Measurements from ENCODE around the gene NOBOX. TPM values are rescaled to one million over a fixed set of nuclear protein-coding genes. Genes with fewer than 3 reads are reported as not detected.

Gene NOBOX
- total and polyA plus RNA-seq, 4 donors, result not detected

DNA sequence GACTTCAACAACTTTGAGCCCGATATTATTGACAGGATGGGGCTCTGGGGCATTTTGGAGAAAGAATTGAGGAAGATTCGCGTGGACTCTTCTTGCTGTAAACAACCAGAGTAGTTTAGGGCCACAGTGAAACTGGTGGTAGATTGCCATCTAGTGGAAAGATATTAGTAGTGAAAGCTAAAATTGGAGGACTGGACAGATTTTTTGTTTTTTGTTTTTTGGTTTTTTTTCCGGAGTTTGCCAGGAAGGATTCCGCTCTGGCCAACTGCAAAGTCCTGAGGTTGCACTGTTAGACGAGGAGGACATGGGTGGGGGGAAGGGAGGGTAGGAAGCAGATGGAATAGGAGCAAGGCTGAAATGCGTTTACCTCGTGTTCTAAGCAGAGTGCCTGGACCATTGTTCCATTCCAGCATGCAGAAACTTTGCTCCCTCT lies 11.7 kb downstream of the NOBOX start:
- Histone ChIP-seq H3K36me3 (ENCODE audit: control insufficient read depth in 4 of 4, insufficient read depth in 4 of 4, low read length in 4 of 4) (no peaks in the 10 kb centered on the region), H3K4me1 (ENCODE audit: control insufficient read depth in 5 of 5, insufficient read depth in 5 of 5, low read length in 5 of 5) (peaks cover 0 to 9% (median 0%) of the 10 kb centered on the region in 5 donors), H3K9ac (ENCODE audit: insufficient read depth in 1 of 2, low read length in 2 of 2) (no peak overlapping the region), H3K27me3 (ENCODE audit: control insufficient read depth in 3 of 3, insufficient read depth in 3 of 3, low read length in 2 of 3) (no peaks in the 10 kb centered on the region), H3K4me3 (no peak overlapping the region), H3K9me3 (ENCODE audit: control insufficient read depth in 4 of 4, insufficient read depth in 3 of 4, low read length in 3 of 4) (no peaks in the 10 kb centered on the region), H3K27ac (ENCODE audit: low read depth in 1 of 2, low read length in 1 of 2) (no peak overlapping the region)
- DNase-seq (peak; percentile 32 to 90 (median 85)), ATAC-seq (ENCODE audit: insufficient read depth, low FRiP score) (peak; percentile 58)
- WGBS, 2 donors, result 3 to 7% methylated on average over 8 of the region's 8 CpGs
- TF ChIP-seq, protein P1, sequence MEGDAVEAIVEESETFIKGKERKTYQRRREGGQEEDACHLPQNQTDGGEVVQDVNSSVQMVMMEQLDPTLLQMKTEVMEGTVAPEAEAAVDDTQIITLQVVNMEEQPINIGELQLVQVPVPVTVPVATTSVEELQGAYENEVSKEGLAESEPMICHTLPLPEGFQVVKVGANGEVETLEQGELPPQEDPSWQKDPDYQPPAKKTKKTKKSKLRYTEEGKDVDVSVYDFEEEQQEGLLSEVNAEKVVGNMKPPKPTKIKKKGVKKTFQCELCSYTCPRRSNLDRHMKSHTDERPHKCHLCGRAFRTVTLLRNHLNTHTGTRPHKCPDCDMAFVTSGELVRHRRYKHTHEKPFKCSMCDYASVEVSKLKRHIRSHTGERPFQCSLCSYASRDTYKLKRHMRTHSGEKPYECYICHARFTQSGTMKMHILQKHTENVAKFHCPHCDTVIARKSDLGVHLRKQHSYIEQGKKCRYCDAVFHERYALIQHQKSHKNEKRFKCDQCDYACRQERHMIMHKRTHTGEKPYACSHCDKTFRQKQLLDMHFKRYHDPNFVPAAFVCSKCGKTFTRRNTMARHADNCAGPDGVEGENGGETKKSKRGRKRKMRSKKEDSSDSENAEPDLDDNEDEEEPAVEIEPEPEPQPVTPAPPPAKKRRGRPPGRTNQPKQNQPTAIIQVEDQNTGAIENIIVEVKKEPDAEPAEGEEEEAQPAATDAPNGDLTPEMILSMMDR (IDR thresholded peaks at IDR 0.05; ENCODE audit: control extremely low read depth, extremely low read depth), result peak; percentile 75

DNA sequence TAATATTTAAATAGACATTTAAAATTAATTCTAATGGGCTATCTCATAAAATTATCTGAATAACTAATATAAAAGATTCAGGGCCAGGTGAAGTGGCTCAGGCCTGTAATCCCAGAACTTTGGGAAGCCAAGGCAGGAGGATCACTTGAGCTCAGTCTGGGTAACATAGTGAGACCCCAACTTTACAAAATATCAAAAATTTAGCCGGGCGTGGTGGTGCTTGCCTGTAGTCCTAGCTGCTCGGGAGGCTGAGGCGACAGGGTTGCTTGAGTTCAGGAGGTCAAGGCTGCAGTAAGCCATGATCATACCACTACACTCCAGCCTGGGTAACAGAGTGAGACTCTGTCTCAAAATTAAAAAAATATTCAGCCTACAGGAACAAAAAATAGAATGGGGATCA lies 12.5 kb downstream of the NOBOX start:
- Histone ChIP-seq H3K9me3 (ENCODE audit: control insufficient read depth in 4 of 4, insufficient read depth in 3 of 4, low read length in 3 of 4) (no peaks in the 10 kb centered on the region), H3K9ac (ENCODE audit: insufficient read depth in 1 of 2, low read length in 2 of 2) (no peak overlapping the region), H3K27me3 (ENCODE audit: control insufficient read depth in 3 of 3, insufficient read depth in 3 of 3, low read length in 2 of 3) (no peaks in the 10 kb centered on the region), H3K4me3 (no peak overlapping the region), H3K36me3 (ENCODE audit: control insufficient read depth in 4 of 4, insufficient read depth in 4 of 4, low read length in 4 of 4) (no peaks in the 10 kb centered on the region), H3K27ac (ENCODE audit: low read depth in 1 of 2, low read length in 1 of 2) (no peak overlapping the region), H3K4me1 (ENCODE audit: control insufficient read depth in 5 of 5, insufficient read depth in 5 of 5, low read length in 5 of 5) (peaks cover 0 to 9% (median 0%) of the 10 kb centered on the region in 5 donors)
- ATAC-seq (ENCODE audit: insufficient read depth, low FRiP score) (no peak), DNase-seq (no peak)
- TF ChIP-seq, protein P1 (IDR thresholded peaks at IDR 0.05; ENCODE audit: control extremely low read depth, extremely low read depth), result no peak
- 97 to 99% methylated on average over 4 of the region's 4 CpGs for WGBS, 2 donors

DNA sequence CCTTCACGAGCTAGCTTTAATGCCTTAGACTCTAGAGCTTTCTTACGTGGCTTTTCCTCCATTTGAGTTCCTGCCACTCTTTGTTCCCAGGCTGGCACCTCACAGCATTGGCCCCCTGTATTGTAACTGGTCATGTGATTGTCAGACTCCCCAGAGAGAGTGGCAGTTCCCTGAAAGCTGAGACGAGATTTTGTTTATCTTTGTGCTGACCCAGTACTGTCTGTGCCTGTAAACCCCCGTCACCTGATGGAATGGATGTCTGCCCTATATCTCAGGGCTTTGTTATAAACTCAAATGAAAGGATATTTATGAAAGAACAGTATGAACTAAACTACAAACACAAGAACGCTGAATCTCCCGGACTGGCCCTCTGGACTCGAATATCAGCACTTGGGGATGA lies 13.0 kb downstream of the NOBOX start:
- no peak for ATAC-seq (ENCODE audit: insufficient read depth, low FRiP score)
- Histone ChIP-seq H3K27me3 (ENCODE audit: control insufficient read depth in 3 of 3, insufficient read depth in 3 of 3, low read length in 2 of 3) (no peaks in the 10 kb centered on the region), H3K4me3 (no peak overlapping the region), H3K9me3 (ENCODE audit: control insufficient read depth in 4 of 4, insufficient read depth in 3 of 4, low read length in 3 of 4) (no peaks in the 10 kb centered on the region), H3K27ac (ENCODE audit: low read depth in 1 of 2, low read length in 1 of 2) (no peak overlapping the region), H3K9ac (ENCODE audit: insufficient read depth in 1 of 2, low read length in 2 of 2) (no peak overlapping the region), H3K4me1 (ENCODE audit: control insufficient read depth in 5 of 5, insufficient read depth in 5 of 5, low read length in 5 of 5) (peaks cover 0 to 9% (median 0%) of the 10 kb centered on the region in 5 donors), H3K36me3 (ENCODE audit: control insufficient read depth in 4 of 4, insufficient read depth in 4 of 4, low read length in 4 of 4) (no peaks in the 10 kb centered on the region)
- 61 to 62% methylated on average over 7 of the region's 7 CpGs for WGBS, 2 donors
- TF ChIP-seq, protein P1 (IDR thresholded peaks at IDR 0.05; ENCODE audit: control extremely low read depth, extremely low read depth), result no peak
- DNase-seq, result no peak

DNA sequence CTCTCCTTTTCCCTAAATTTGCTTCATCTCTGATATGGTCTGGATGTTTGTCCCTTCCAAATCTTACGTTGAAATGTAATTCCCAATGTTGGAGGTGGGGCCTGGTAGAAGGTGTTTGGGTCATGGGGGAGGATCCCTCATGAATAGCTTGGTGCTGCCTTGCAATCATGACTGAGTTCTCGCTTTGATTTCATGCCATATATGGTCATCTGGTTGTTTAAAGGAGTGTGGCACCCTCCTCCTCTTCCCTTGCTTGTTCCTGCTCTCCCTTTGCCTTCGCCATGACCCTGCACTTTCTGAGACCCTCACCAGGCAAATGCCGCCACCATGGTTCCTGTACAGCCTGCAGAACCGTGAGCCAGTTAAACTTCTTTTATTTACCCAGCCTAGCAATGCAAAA lies 14.5 kb downstream of the NOBOX start:
- no peak for ATAC-seq (ENCODE audit: insufficient read depth, low FRiP score)
- no peak overlapping the region for H3K4me3 ChIP-seq

More for the DNA sequence above, 14.5 kb downstream of the NOBOX start:
- Histone ChIP-seq H3K27me3 (ENCODE audit: control insufficient read depth in 3 of 3, insufficient read depth in 3 of 3, low read length in 2 of 3) (no peaks in the 10 kb centered on the region), H3K27ac (ENCODE audit: low read depth in 1 of 2, low read length in 1 of 2) (no peak overlapping the region), H3K9ac (ENCODE audit: insufficient read depth in 1 of 2, low read length in 2 of 2) (no peak overlapping the region), H3K36me3 (ENCODE audit: control insufficient read depth in 4 of 4, insufficient read depth in 4 of 4, low read length in 4 of 4) (no peaks in the 10 kb centered on the region), H3K9me3 (ENCODE audit: control insufficient read depth in 4 of 4, insufficient read depth in 3 of 4, low read length in 3 of 4) (no peaks in the 10 kb centered on the region), H3K4me1 (ENCODE audit: control insufficient read depth in 5 of 5, insufficient read depth in 5 of 5, low read length in 5 of 5) (peaks cover 0 to 9% (median 0%) of the 10 kb centered on the region in 5 donors)
- WGBS, 2 donors, result 91 to 97% methylated on average over 5 of the region's 5 CpGs
- DNase-seq, result no peak
- TF ChIP-seq, protein P1 (IDR thresholded peaks at IDR 0.05; ENCODE audit: control extremely low read depth, extremely low read depth), result no peak

All from lung (tissue), 12 donors.